NCI-H2107 treated with DMSO at 0.1 percent for 48 hours (cell line): Measurements from ENCODE around the gene SAMM50.

ENCODE experiments used
- DNase-seq: peaks from one replicate; lab custom pipeline; 2025; ENCODE audit not compliant: unreplicated experiment; lab: John Stamatoyannopoulos, UW

The SAMM50 gene

DNA sequence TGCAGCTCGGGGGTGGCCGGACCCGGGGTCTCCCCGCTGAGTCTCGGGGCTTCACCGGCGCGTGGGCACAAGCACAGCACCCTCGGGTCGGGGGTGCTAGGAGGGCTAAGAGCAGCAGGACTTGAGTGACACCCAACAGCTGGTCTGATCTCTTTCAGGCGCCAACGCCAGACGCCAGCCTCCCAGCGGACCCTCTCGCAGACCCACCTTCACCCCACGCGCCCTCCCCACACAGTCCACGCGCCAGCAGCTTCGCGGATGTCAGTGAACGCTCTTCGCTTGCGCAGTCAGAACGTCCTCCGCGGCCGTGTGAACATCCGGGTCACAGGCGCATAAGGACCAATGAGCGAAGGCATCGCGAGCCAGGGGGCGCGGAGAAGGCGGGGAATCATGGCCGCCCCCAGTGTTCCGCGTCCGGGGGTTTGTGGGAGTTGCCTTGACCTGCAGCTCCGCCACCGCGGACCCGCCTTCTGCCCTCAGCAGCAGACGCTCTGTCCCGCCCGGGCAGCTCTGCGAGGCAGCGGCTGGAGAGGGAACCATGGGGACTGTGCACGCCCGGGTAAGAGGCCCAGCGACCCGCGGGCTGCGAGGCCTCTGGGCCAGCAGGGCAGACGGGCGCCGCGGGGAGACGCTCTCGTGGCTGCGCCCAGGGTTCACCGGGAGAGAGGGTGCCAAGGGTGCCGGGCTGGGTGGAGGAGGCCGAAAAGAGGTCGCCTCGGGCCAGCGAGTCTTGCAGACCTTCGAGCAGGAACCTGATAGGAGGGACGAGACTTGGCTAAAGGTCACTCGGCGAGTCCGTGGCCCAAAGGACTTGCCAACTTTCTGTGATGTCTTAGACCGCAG, at the start of gene SAMM50:
Gene SAMM50 (plus strand): TSS at position 403 of the 843 bp plus-strand sequence. CDS start 136 bp downstream, at position 539.
- DNase-seq, result peak; percentile 28

GRCh38 chr22:43905681-43906080, 49.6 kb upstream of the SAMM50 start:
- no peak for DNase-seq

- no peak for DNase-seq
Observed at GRCh38 chr22:43909708-43910107, 45.5 kb upstream of the SAMM50 start.

DNA sequence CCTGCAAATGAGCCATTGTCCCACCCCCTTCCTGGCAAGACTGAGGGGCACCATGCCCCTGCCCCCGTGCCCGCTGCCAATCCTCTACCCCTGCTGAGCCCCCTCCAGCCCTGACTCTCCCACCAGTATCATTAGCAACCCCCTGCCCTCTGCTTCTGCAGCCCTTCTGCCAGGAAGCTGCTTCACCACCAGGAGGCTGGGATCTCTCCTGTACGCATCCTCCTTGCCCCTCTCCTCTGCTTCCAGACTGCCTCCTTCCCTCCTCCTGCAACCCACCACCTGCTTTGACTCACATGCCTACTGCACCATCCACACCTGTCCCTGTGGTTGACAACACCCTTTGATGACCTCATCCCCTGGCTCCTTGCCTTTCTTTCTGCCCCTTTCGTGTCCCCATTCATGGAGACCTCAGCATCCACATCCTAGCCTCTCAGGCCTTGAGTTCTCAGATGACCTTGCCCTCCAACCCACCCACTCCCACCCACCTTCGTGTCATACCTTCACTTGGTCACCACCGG, 45.0 kb upstream of the SAMM50 start:
- DNase-seq, result peak; percentile 11

- no peak for DNase-seq
Observed at GRCh38 chr22:43911351-43911750, 43.9 kb upstream of the SAMM50 start.

GRCh38 chr22:43917521-43917920, 37.7 kb upstream of the SAMM50 start:
- DNase-seq, result no peak

DNA sequence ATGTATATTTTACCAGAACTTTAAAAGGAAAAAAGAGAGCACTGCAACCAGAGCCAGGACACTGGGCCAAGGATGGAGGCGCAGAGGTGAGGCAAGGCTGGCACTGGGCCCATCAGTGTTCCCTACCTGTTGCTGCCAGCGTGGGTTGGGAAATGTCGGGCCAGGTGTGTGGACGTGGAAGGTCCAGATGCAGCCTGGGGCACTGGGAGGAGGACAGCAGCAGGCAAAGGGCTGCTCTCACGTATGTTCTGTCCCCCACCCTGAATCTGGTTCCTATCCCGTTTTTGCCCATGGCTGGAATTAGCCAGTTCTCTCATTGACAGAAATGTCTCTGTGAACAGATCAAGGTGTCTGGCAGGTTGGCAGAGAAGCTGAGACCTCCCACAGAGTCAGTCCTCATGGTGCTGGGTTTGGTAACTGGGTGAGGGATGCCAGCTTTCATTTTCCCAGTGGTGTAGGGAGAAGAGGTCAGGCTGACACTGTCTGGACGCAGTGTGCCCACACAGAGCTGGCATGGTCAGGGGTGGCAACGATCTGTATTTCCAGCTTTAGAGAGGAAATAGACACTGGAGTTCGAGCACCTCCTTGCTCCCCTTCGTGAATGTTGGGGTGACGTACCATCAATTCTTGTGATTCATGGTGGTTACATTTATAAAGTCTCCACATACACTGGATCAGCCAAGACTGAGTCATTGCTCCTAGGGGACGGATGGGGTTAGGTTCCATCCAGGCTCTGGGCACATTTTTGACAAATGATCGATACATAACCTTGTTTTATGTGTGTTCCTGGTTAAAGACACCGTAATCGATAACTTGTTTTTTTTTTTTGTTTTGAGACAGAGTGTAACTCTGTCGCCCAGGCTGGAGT, 35.9 kb upstream of the SAMM50 start:
- DNase-seq, result no peak

GRCh38 chr22:43921370-43921769, 33.9 kb upstream of the SAMM50 start:
- DNase-seq, result no peak

GRCh38 chr22:43922123-43922522, 33.1 kb upstream of the SAMM50 start:
- DNase-seq, result no peak

GRCh38 chr22:43923191-43923590, 32.1 kb upstream of the SAMM50 start:
- DNase-seq, result no peak

- DNase-seq, result peak; percentile 21
Observed at GRCh38 chr22:43923631-43924464, 31.4 kb upstream of the SAMM50 start, which contains the start of gene PNPLA3. TSS of gene PNPLA3 (plus strand) at chr22:43923805. CDS start at chr22:43923912, 107 bp downstream.

GRCh38 chr22:43924877-43925276, 30.4 kb upstream of the SAMM50 start:
- no peak for DNase-seq

GRCh38 chr22:43925433-43926348, 29.6 kb upstream of the SAMM50 start:
- DNase-seq, result no peak

DNA sequence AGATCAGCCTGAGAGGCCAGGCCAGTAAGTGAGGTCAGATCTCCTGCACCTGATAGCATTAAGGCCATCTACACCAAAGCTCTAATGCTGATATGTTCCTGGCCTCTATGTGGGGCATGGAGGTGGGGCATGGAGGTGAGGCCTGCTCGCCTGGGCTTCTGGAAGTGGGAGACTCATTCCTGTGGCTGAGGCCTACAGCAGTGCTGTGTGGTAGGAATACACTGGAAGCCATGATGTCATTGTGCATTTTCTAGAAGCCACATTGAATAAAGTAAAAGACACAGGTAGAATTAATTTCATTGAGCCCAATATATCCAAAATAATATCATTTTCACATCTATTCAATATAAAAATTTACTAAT, 28.9 kb upstream of the SAMM50 start:
- DNase-seq, result no peak

DNA sequence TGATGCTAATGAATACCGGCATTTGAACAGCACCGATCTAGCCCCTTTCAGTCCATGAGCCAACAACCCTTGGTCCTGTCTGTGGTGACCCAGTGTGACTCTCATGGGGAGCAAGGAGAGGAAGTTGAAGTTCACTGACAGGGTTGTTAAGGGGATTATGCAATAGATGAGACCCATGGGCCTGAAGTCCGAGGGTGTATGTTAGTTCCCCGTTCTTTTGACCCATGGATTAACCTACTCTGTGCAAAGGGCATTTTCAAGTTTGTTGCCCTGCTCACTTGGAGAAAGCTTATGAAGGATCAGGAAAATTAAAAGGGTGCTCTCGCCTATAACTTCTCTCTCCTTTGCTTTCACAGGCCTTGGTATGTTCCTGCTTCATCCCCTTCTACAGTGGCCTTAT, 26.8 kb upstream of the SAMM50 start:
- DNase-seq, result no peak

GRCh38 chr22:43928908-43929307, 26.3 kb upstream of the SAMM50 start:
- no peak for DNase-seq

DNA sequence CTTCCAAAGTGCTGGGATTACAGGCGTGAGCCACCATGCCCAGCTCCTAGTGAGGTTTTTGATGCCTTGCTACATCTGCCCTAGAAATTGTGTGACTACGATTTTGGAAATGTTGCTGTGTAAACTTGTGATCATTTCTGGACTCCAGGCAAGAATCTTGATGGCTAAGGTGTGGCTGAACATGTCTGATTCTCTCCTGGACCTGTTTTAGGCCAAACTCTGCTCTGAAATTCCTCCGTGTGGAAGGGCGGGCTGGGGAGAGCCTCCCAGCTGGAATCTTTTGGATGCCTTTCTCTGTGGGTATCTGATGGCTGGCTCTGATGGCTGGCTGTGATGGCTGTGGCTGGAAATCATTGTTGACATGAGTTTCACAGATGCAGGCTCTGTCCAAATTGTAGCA, 23.5 kb upstream of the SAMM50 start:
- no peak for DNase-seq

DNA sequence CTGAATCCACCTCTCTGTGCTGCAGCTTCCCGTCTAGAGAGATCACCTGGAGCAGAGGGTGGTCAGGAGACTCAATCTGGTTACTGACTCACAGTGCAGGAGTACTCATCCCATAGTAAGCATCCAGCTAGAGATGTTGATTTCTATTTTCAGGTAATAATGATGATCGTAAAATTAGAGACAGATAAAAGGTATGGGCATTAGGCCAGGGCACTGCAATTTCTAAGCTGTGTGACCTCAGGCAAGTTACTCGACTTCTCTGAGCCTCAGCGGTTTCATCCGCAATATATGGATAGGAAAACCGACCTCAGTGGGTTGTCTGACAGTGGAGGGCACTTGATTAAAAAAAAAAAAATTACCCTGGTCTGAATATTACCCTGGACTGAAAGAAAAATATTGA, 13.8 kb upstream of the SAMM50 start:
- no peak for DNase-seq

- DNase-seq, result no peak
Observed at GRCh38 chr22:43944670-43945430, 10.4 kb upstream of the SAMM50 start.
